HepG2 (cell line): ENCODE results near the gene TANGO6. TPM values are rescaled to one million over a fixed set of nuclear protein-coding genes. Genes with fewer than 3 reads are reported as not detected.

Source experiments
- AKAP8 ChIP-seq: sonication (generic); formaldehyde crosslinking; IDR thresholded peaks from 2 replicates; pipeline ENCODE4 v1.5.1; 2020; ENCODE audit warnings: mild to moderate bottlenecking, missing genetic modification reagents
- CEBPZ ChIP-seq: IDR thresholded peaks from 2 replicates; pipeline ENCODE4 v1.6.1; 2012; ENCODE audit warnings: low read length, improper control_type of control experiment
- FOXO1 ChIP-seq: sonication (generic); formaldehyde crosslinking; IDR thresholded peaks from 2 replicates; pipeline ENCODE4 v1.4.0; 2020; ENCODE audit warnings: missing genetic modification reagents
- GATAD2A ChIP-seq: IDR thresholded peaks from 2 replicates; pipeline ENCODE4 v1.6.1; 2016
- GFI1 ChIP-seq: sonication (generic); formaldehyde crosslinking; IDR thresholded peaks from 2 replicates; pipeline ENCODE4 v1.5.0; 2020; ENCODE audit warnings: missing genetic modification reagents, mild to moderate bottlenecking, borderline replicate concordance
- KDM2A ChIP-seq: sonication (generic); formaldehyde crosslinking; IDR thresholded peaks from 2 replicates; pipeline ENCODE4 v1.4.0; 2020; ENCODE audit warnings: low read depth, missing genetic modification reagents, borderline replicate concordance
- MAFK ChIP-seq, 2 experiments: IDR thresholded peaks in 1 of 2; conservative IDR thresholded peaks in 1 of 2; 2 replicates each; pipeline ENCODE4 v1.6.1; 2011; ENCODE audit warnings: improper control_type of control experiment in 2 of 2, low read length in 2 of 2
- NR2C2 ChIP-seq: sonication (generic); formaldehyde crosslinking; IDR thresholded peaks from 2 replicates; pipeline ENCODE4 v1.4.0; 2020; ENCODE audit warnings: missing genetic modification reagents, mild to moderate bottlenecking, moderate library complexity, borderline replicate concordance
- PHF8 ChIP-seq: sonication (generic); formaldehyde crosslinking; IDR thresholded peaks from 2 replicates; pipeline ENCODE4 v1.5.0; 2020; ENCODE audit warnings: missing genetic modification reagents
- TCF7L2 ChIP-seq: IDR thresholded peaks from 2 replicates; pipeline ENCODE4 v1.6.1; 2011; ENCODE audit warnings: mild to moderate bottlenecking, low read depth, low read length, moderate library complexity
- TEAD2 ChIP-seq: sonication (generic); formaldehyde crosslinking; IDR thresholded peaks from 2 replicates; pipeline ENCODE4 v1.9.0; 2021; ENCODE audit warnings: missing genetic modification reagents
- TEF ChIP-seq: sonication (generic); formaldehyde crosslinking; IDR thresholded peaks from 2 replicates; pipeline ENCODE4 v1.5.0; 2020; ENCODE audit warnings: missing genetic modification reagents
- YEATS2 ChIP-seq: sonication (generic); formaldehyde crosslinking; IDR thresholded peaks from 2 replicates; pipeline ENCODE4 v1.4.0; 2020; ENCODE audit warnings: missing genetic modification reagents, borderline replicate concordance
- ZBTB44 ChIP-seq: sonication (generic); formaldehyde crosslinking; IDR thresholded peaks from 2 replicates; pipeline ENCODE4 v1.4.0; 2020; ENCODE audit warnings: missing genetic modification reagents
- ZNF12 ChIP-seq: sonication (generic); formaldehyde crosslinking; IDR thresholded peaks from 2 replicates; pipeline ENCODE4 v1.5.0; 2020; ENCODE audit warnings: missing genetic modification reagents
- ZNF503 ChIP-seq: sonication (generic); formaldehyde crosslinking; IDR thresholded peaks from 2 replicates; pipeline ENCODE4 v1.4.0; 2020; ENCODE audit warnings: missing genetic modification reagents
- ZNF841 ChIP-seq: sonication (generic); formaldehyde crosslinking; IDR thresholded peaks from 2 replicates; pipeline ENCODE4 v1.8.1; 2023; ENCODE audit warnings: missing genetic modification reagents, borderline replicate concordance
- ZSCAN12 ChIP-seq: sonication (generic); formaldehyde crosslinking; IDR thresholded peaks from 2 replicates; pipeline ENCODE4 v1.9.0; 2021; ENCODE audit warnings: mild to moderate bottlenecking, missing genetic modification reagents
- polyA plus RNA-seq, 8 experiments: library from polyadenylated mRNA; depleted of rRNA in 3 of 8; stranded (reverse) in 7 of 8; unstranded in 1 of 8; fragments of >200 nt; fragmentation: Illumina TruSeq in 4 of 8; extraction: Trizol in 4 of 8; gene quantifications; 2 replicates each; pipeline versions ENCODE4 v1.2.1 to v1.2.3, GENCODE V29; 2011 to 2016; ENCODE audit warnings: low read depth in 4 of 8, missing spikeins in 1 of 8, mixed read lengths in 1 of 8; ENCODE audit not compliant: insufficient read depth in 1 of 8
- total RNA-seq, 5 experiments: library from RNA; depleted of rRNA; stranded (reverse); fragments of >200 nt; fragmentation: Illumina TruSeq; extraction: Trizol; gene quantifications; 2 replicates each; pipeline ENCODE4 v1.2.3, GENCODE V29; 2016; ENCODE audit warnings: low read depth in 1 of 5

Gene TANGO6
- total and polyA plus RNA-seq, 2 of the 13 experiments (the other 11 are each of a cell fraction or from before 2014, with no cell fraction given) = 7.2 to 13.3 TPM

- TF ChIP-seq CEBPZ (no peak), YEATS2 (CRISPR knock-in tag) (no peak), GATAD2A (CRISPR knock-in tag) (peak; percentile 62), ZSCAN12 (CRISPR knock-in tag) (no peak), MAFK (conservative IDR thresholded peaks at IDR 0.05 in 1 of 2, IDR thresholded peaks at IDR 0.05 in 1 of 2; ENCODE audit: low read length in 2 of 2) (no peak), ZNF503 (CRISPR knock-in tag) (no peak), TCF7L2 (no peak), PHF8 (CRISPR knock-in tag) (peak; percentile 20; the same call in 1 of the 2 replicates), ZBTB44 (CRISPR knock-in tag) (no peak), TEF (CRISPR knock-in tag) (no peak), AKAP8 (CRISPR knock-in tag) (no peak), FOXO1 (CRISPR knock-in tag) (peak; percentile 42; the same call in 1 of the 2 replicates), TEAD2 (CRISPR knock-in tag) (no peak), GFI1 (CRISPR knock-in tag) (peak; percentile 18; the same call in 1 of the 2 replicates), NR2C2 (no peak), KDM2A (CRISPR knock-in tag) (no peak), ZNF841 (CRISPR knock-in tag) (no peak), ZNF12 (no peak)
Observed at GRCh38 chr16:68873635-68874471, 30.5 kb downstream of the TANGO6 start (continued).
